SJSA1 (cell line): ENCODE data around the gene ZC3HAV1. TPM values are rescaled to one million over a fixed set of nuclear protein-coding genes. Genes with fewer than 3 reads are reported as not detected.
"Not testable (repeated sequence)": the region's sequence is repeated elsewhere in the genome, so short reads cannot be mapped to it uniquely, and the experiment has no call there.

Experiments
- DNase-seq, 2 experiments: peaks; one replicate each; pipeline ENCODE4 v3.0.0-alpha.2; 2015 to 2020; ENCODE audit warnings: low spot score in 2 of 2, low read depth in 1 of 2
- H3K27ac ChIP-seq: fragments of 250-450 bp; sonication (Bioruptor Pico); 2 replicates; pipeline ENCODE4 v1.5.1; 2020; ENCODE audit warnings: mild to moderate bottlenecking, moderate library complexity
- H3K27me3 ChIP-seq: fragments of 250-450 bp; sonication (Bioruptor Pico); replicated peaks from 2 replicates; pipeline ENCODE4 v1.5.1; 2020; ENCODE audit warnings: mild to moderate bottlenecking, moderate library complexity
- H3K36me3 ChIP-seq: fragments of 250-450 bp; sonication (Bioruptor Pico); 2 replicates; pipeline ENCODE4 v1.5.1; 2020; ENCODE audit warnings: mild to moderate bottlenecking
- H3K4me1 ChIP-seq: fragments of 250-450 bp; sonication (Bioruptor Pico); replicated peaks from 2 replicates; pipeline ENCODE4 v1.6.1; 2021; ENCODE audit warnings: mild to moderate bottlenecking
- H3K4me3 ChIP-seq: fragments of 250-450 bp; sonication (Bioruptor Pico); 2 replicates; pipeline ENCODE4 v1.5.1; 2020; ENCODE audit warnings: mild to moderate bottlenecking
- H3K9me3 ChIP-seq: fragments of 250-450 bp; sonication (Bioruptor Pico); replicated peaks from 2 replicates; pipeline ENCODE4 v1.5.1; 2020; ENCODE audit warnings: mild to moderate bottlenecking
- total RNA-seq: library from RNA; depleted of rRNA; stranded (reverse); fragments of >200 nt; shearing (Covaris generic); gene quantifications from 2 replicates; pipeline ENCODE4 v1.2.3, GENCODE V29; 2014

ZC3HAV1 gene
- total RNA-seq, 1 experiment from 2014 or later: 27.4 TPM

- Histone ChIP-seq H3K27ac (no peak overlapping the region), H3K4me3 (no peak overlapping the region; the same call in 1 of the 2 replicates), H3K9me3 (no peaks in the 10 kb centered on the region), H3K27me3 (no peaks in the 10 kb centered on the region), H3K4me1 (peaks cover 11% of the 10 kb centered on the region), H3K36me3 (peaks cover 6% of the 10 kb centered on the region)
- no peak for DNase-seq
These were observed 2.6 kb downstream of the ZC3HAV1 start for GRCh38 chr7:139106959-139107358.

DNA sequence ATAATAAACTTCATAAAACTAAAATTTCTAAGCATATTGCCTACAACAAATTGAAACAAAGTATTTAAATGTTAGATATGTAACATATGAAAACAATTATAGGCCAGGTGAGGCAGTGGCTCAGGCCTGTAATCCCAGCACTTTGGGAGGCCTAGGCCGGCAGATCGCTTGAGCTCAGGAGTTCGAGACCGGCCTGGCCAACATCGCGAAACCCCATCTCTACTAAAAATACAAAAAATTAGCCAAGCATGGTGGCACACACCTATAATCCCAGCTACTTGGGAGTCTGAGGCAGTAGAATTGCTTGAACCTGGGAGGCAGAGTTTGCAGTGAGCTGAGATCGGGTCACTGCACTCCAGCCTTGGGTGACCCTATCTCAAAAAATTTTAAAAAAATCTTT is 3.3 kb downstream of the ZC3HAV1 start:
- not testable (repeated sequence) for DNase-seq, H3K36me3 ChIP-seq, H3K4me3 ChIP-seq, H3K27me3 ChIP-seq, H3K27ac ChIP-seq, H3K9me3 ChIP-seq
- peaks cover 11% of the 10 kb centered on the region for H3K4me1 ChIP-seq

GRCh38 chr7:139105484-139105883 is 4.0 kb downstream of the ZC3HAV1 start:
- Histone ChIP-seq H3K27me3 (no peaks in the 10 kb centered on the region), H3K9me3 (no peaks in the 10 kb centered on the region), H3K4me3 (no peak overlapping the region), H3K36me3 (peaks cover 6% of the 10 kb centered on the region), H3K4me1 (peaks cover 11% of the 10 kb centered on the region), H3K27ac (no peak overlapping the region)
- DNase-seq: no peak

DNA sequence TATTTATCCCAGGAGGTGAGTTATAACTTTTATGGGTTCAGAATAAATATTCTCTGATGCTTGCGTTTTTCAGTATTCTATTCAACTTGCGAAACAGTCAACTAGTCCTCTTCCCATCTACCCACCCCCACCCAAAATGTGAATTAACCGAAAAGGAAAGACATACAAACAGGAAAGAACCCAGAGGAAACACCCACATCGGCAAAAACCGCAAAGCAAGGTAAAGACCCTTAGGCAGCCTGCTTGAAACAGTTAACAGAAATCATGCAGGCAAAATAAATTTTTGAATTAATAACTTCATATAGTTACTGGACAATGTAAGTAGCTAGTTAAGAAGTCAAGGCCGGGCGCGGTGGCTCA is 5.4 kb downstream of the ZC3HAV1 start:
- no peak overlapping the region for H3K4me3 ChIP-seq
- peaks cover 6% of the 10 kb centered on the region for H3K4me1 ChIP-seq
- H3K27me3 ChIP-seq: no peaks in the 10 kb centered on the region
- no peaks in the 10 kb centered on the region for H3K9me3 ChIP-seq
- no peak overlapping the region for H3K27ac ChIP-seq
- H3K36me3 ChIP-seq: peaks cover 2% of the 10 kb centered on the region
- no peak for DNase-seq

DNA sequence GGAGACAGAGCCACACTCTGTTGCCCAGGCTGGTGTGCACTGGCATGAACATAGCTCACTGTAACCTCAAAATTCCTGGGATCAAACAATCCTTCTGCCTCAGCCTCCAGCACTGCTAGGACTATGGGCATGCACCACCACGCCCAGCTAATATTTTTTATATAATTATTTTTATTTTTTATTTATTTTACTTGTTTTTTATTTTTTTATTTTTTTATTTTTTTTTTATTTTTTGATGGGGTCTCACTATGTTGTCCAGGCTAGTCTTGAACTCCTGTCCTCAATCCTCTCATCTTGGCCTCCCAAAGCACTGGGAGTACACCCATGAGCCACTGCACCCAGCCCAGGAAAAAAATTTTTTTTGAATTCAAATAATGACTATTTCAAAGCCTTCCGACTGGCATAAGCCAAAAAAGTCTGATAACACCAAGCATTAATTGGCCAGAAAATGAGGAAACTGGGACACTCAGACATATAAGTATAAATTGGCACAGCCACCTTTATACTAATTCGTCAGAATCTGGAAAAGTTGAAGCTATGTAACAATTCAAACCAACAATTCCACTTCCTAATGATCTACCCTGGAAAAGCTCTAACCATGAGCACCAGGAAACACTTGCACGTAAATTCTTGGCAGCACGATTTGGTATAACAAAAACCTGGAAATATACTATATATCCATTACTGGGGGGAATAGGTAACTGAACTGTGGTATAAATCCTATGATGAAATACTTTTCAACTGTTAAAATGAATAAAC is 6.3 kb downstream of the ZC3HAV1 start:
- Histone ChIP-seq H3K36me3 (no peaks in the 10 kb centered on the region; the same call in none of the 2 replicates), H3K27ac (no peak overlapping the region), H3K4me1 (peaks cover 6% of the 10 kb centered on the region), H3K27me3 (no peaks in the 10 kb centered on the region), H3K4me3 (no peak overlapping the region), H3K9me3 (no peaks in the 10 kb centered on the region)
- DNase-seq: no peak

- H3K27me3 ChIP-seq, H3K4me3 ChIP-seq, H3K4me1 ChIP-seq, H3K27ac ChIP-seq, H3K9me3 ChIP-seq, DNase-seq, H3K36me3 ChIP-seq: not testable (repeated sequence)
These were observed 7.8 kb downstream of the ZC3HAV1 start for GRCh38 chr7:139101637-139102158.

DNA sequence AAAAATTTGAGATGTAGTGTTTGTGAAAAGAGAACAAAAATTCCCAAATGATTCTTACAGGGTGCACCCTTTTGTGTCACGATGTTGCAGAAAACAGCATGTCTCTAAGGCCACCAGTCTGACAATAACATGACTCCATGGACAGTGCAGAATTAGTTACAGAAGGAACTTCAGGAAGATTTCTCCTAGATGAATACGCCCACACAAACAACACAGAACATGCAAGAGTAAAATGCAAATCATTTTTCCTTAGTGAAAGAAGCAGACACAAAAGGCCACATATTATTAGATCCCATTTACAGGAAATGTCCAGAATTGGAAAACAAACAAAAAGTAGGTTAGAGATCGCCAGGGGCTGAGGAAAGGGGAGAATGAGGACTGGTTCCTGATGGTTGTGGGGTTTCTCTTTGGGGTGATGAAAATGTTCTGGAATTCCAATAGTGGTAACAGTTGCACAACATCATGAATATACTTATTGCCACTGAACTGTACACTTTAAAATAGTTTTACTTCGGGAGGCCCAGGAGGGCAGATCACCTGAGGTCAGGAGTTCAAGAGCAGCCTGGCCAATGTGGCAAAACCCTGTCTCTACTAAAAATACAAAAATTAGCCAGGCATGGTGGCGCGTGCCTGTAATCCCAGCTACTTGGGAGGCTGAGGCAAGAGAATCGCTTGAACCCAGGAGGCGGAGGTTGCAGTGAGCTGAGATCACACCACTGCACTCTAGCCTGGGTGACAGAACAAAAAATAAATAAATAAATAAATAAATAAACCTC is 10.2 kb downstream of the ZC3HAV1 start:
- H3K4me1 ChIP-seq: no peaks in the 10 kb centered on the region
- H3K27me3 ChIP-seq: no peaks in the 10 kb centered on the region
- H3K4me3 ChIP-seq: no peak overlapping the region
- DNase-seq: no peak
- 0 out of 2 replicates have a peak, but pooled peaks cover 4% of the 10 kb centered on the region for H3K36me3 ChIP-seq
- no peak overlapping the region for H3K27ac ChIP-seq
- no peaks in the 10 kb centered on the region for H3K9me3 ChIP-seq

DNA sequence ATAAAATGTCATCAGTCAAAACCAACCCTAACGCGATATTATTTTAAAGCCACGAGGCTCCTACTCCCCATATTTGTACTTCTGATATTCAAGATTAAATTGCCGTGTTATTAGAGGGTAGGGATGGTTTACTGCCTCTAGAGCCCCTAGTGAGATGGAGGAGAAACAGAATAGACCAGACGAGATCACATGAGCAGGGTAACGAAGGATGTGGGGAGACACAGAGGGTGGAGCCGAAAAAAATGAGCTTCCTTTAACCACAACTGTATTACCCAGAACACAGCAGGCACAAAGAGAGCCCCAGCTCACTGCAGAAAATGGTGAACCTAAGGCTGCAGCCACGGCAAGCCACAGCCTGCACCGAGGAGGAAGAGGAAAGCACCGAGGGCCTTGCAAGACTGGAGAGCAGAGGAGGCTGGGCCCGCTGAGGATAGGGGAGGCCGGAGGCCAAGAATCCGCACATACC is 14.3 kb downstream of the ZC3HAV1 start:
- no peak for DNase-seq

GRCh38 chr7:139094596-139094995 is 14.9 kb downstream of the ZC3HAV1 start:
- Histone ChIP-seq H3K27me3 (no peaks in the 10 kb centered on the region), H3K4me1 (no peaks in the 10 kb centered on the region), H3K4me3 (no peak overlapping the region), H3K9me3 (no peaks in the 10 kb centered on the region), H3K36me3 (0 out of 2 replicates have a peak, but pooled peaks cover 4% of the 10 kb centered on the region), H3K27ac (no peak overlapping the region)
- DNase-seq: no peak

More for the DNA sequence above, 14.3 kb downstream of the ZC3HAV1 start:
- H3K36me3 ChIP-seq: 0 out of 2 replicates have a peak, but pooled peaks cover 4% of the 10 kb centered on the region
- H3K27me3 ChIP-seq: no peaks in the 10 kb centered on the region
- no peaks in the 10 kb centered on the region for H3K4me1 ChIP-seq
- H3K27ac ChIP-seq: no peak overlapping the region
- H3K4me3 ChIP-seq: no peak overlapping the region
- no peaks in the 10 kb centered on the region for H3K9me3 ChIP-seq

- H3K4me3 ChIP-seq: no peak overlapping the region
- peaks cover 8% of the 10 kb centered on the region for H3K36me3 ChIP-seq
- no peaks in the 10 kb centered on the region for H3K27me3 ChIP-seq
- no peaks in the 10 kb centered on the region for H3K4me1 ChIP-seq
- no peak overlapping the region for H3K27ac ChIP-seq
- DNase-seq: no peak
- H3K9me3 ChIP-seq: no peaks in the 10 kb centered on the region
These were observed 15.5 kb downstream of the ZC3HAV1 start for GRCh38 chr7:139094030-139094429.

DNA sequence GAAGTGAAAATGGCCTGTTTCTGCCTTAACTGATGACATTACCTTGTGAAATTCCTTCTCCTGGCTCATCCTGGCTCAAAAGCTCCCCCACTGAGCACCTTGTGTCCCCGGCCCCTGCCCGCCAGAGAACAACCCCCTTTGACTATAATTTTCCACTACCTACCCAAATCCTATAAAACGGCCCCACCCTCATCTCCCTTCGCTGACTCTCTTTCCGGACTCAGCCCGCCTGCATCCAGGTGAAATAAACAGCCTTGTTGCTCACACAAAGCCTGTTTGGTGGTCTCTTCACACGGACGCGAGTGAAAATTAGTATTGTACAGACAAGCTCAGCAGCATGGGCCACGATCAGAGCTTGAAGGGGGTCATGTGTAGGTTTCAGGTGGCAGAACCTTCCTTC is 16.0 kb downstream of the ZC3HAV1 start:
- DNase-seq, H3K27ac ChIP-seq: not testable (repeated sequence)

DNA sequence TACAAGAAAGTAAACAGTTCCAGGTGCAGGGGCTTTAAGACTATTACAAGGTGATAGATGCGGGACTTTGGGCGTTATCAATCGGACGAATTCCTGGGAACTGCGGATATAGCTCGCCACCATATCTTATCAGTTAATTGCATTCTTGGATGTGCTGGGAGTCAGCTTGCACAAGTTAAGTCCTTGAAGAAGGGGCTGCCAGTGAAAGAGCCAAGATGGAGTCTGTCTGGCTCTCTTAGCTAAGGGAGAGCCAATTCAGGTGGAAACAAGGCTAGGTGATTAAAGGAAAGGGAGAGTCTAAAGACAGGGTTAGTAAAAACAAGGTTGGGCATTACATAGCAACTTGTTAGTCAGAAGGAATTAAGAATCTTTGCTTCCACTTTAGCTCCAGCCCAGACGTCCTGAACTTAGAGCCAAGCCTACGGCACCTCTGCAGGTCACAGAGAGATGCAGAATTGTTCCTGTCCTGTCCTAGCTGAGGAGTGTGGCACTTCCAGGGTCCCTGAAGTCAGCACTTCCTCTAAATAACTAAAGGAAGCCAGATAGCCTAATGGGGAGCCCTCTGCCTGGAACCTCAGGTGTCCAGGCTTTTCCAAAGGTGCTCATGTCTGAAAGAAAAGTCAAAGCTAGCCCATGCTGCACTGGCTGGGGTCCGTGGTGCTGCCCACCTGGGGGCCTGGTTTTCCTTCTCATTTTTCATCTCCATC is 17.3 kb downstream of the ZC3HAV1 start:
- H3K27me3 ChIP-seq: no peaks in the 10 kb centered on the region
- H3K4me1 ChIP-seq: no peaks in the 10 kb centered on the region
- no peaks in the 10 kb centered on the region for H3K9me3 ChIP-seq
- DNase-seq: no peak
- peaks cover 18% of the 10 kb centered on the region for H3K36me3 ChIP-seq
- no peak overlapping the region for H3K4me3 ChIP-seq
- no peak overlapping the region for H3K27ac ChIP-seq

More for the DNA sequence above, 16.0 kb downstream of the ZC3HAV1 start:
- H3K9me3 ChIP-seq, H3K27me3 ChIP-seq, H3K4me1 ChIP-seq, H3K4me3 ChIP-seq: not testable (repeated sequence)
- H3K36me3 ChIP-seq: peaks cover 11% of the 10 kb centered on the region

DNA sequence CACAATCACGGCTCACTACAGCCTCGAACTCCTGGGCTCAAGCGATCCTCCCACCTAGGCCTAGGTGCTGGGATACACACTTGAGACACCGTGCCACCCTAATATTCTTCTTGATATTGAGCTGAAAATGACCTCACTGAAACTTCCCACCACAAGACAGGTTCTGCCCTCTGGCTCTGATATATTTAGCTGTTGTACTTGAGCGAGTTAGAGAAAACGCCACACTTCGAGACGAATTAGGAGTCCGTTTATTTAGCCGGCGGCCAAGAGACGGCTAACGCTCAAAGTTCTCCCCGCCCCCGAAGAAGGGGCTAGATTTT is 17.9 kb downstream of the ZC3HAV1 start:
- Histone ChIP-seq H3K36me3 (peaks cover 24% of the 10 kb centered on the region), H3K27me3 (no peaks in the 10 kb centered on the region), H3K4me1 (no peaks in the 10 kb centered on the region), H3K4me3 (no peak overlapping the region), H3K27ac (no peak overlapping the region), H3K9me3 (no peaks in the 10 kb centered on the region)
- DNase-seq: no peak

GRCh38 chr7:139089118-139089517 is 20.4 kb downstream of the ZC3HAV1 start:
- no peak overlapping the region for H3K27ac ChIP-seq
- no peaks in the 10 kb centered on the region for H3K27me3 ChIP-seq
- peaks cover 43% of the 10 kb centered on the region for H3K36me3 ChIP-seq
- H3K4me1 ChIP-seq: no peaks in the 10 kb centered on the region
- H3K9me3 ChIP-seq: no peaks in the 10 kb centered on the region
- H3K4me3 ChIP-seq: no peak overlapping the region
- DNase-seq: no peak
